Midbrain (tissue), 1 donor: ENCODE results near the gene DNAJB8.

Experiments used
- DNase-seq: peaks from one replicate; lab custom pipeline; 2025; lab: John Stamatoyannopoulos, UW

The DNAJB8 gene

DNA sequence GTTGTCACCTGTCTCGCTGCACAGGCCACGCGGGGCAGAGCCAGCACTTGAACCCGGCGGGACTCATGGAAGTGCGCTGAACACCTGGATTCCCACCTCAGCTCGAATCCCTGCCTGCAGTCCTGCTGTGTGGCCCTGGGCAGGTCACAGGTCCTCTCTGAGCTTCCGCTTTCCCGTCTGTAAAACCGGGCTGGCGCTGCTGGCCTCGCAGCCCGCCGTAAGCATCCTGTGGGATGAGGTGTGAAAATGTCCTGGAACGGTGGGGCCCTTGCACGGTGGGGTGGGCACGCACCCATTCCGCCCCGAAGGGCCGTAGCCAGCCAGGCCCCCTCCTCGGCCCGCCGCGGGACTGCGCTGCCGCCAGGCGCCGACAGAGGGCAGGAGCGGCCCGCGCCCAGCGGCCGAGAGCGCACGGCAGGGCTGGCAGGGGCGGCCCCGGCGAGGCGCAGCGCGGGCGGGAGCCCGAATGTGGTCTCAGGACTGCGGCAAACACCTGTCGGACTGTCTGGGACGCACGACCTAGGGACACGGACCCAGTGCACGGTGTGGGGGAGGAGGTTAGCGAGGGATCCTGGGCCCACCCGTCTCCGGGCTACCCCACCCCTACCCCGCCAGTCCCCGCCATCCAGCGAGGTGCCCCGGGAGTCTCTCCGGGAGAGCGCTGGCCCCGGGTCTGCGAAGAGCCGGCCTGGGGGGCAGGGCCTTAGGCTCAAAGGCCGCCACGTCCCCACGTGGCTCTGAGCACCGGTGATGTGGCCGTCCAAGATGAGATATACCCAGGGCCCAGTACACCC, 40.4 kb downstream of the DNAJB8 start:
- DNase-seq, result peak; percentile 30

DNA sequence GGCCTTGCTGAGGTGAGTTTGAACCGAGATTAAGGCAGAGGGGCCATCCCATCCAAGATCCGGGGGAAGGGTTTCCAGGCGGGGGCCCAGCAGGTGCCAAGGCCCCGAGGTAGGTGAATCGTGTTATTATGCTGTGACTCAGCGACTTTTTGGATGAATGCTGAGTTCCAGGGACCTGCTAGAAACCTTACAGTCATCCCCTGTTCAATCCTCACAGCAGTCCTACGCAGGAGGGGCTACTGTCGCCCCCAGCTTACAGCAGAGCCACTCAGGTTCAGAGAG, 40.9 kb downstream of the DNAJB8 start:
- no peak for DNase-seq

DNA sequence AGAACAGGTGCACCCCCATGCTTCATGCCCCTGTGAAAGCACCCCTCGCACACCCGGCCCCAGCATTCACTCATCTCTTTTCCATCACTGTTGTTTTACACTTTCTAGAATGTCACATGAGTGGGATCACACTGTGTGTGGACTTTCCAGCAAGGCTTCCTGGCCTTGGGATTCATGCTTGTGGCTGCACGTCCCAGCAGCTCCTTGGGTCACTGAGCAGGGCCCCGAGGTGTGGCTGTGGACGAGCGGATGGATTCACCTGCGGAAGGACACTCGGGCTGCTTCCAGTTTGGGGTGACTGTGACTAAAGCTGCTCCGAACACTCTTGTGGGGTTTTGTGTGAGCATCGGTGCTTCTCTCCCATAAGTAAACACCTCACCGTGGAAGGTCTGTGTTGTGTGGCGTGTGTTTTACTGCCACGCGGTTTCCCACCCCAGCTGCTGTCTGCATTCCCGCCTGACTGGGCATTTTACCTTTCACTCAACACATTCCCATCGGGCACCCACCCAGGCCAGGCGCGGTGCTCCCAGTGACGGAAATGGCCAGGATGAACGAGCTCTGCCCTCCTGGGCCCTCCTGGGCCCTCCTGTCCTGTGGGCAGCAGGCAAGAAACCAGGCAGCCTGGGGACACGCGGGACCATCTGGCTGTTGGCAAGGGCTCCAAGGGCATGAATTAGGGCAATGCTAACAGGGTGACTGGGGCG, 41.4 kb downstream of the DNAJB8 start:
- no peak for DNase-seq

DNA sequence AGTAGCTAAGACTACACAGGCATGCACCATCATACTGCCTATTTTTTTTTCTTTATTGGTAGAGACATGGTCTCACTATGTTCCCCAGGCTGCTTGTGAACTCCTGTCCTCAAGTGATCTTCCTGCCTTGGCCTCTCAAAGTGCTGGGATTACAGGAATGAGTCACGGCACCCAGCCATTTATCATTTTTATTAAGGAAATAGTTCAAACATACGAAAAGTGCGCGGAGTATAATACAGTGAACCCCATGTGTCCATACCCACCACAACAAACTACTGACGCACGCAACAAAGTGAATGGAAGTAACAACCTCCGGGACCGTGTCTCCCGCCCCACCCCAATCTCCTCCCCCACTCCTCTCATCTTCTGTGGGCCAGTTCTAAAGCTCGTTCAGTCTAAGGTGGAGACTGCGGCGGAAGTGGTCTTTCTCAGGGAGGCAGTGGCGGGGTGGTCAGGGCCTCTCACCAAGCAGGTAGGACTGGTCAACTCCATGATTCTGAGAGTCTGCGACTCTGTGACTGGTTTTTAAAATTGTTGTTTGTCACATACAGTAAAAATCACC, 42.1 kb downstream of the DNAJB8 start:
- DNase-seq, result no peak

DNA sequence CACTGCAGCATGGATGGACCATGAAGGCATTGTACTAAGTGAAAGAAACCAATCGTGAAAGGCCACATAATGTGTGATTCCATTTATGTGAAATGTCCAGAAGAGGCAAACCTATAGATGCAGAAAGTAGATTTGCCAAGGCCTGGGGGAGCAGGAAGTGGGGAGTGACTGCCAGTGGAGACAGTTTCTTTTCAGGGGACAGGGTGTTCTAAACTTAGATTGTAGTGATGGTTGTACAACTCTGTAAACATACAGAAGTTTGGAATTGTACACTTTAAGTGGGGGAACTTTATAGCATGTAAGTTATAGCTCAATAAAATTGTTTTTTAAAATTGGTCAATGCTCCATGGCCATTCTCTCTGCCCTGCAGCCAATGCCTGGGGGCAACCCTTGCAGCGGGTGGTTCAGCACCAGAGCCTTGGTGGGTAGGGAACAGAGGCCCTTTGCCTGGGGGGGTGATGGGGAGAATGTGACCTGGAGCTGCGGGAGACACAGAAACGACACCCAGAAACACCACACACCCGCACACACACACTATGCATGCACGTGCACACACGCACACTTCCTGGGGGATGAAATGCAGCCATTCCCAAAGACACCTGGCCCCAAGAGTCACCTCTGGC, 43.1 kb downstream of the DNAJB8 start:
- DNase-seq, result no peak

DNA sequence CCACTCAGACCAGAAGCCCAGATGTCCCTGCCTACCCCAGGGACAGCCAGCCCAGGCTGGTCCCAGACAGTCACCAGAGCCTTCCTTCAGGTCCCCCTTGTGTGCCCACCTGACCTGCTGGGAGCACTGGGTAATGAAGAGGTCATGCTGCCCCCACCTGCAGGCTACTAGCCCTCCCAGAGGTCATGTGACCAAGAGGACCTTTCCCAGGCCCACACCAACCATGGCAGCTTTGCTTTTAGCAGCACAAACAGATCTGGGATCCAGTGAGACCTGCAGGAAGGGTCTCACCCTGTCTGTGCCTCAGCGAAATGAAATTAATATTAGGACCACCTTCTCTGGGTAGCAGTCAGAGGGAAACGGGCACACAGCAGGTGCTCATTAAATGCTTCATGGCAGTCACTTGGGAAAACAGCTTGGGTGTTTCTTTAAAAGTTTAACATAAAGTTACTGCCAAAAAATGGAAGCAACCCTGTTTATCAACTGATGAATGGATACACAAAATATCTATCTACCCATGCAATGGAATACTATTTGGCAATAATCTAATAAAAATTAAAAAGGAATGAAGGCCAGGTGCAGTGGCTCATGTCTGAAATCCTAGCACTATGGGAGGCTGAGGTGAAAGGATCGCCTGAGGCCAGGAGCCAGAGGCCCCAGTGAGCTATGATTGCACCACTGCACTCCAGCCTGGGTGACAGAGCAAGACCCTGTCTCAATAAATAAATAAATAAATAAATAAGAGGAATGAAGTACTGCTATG, 43.7 kb downstream of the DNAJB8 start:
- no peak for DNase-seq

DNA sequence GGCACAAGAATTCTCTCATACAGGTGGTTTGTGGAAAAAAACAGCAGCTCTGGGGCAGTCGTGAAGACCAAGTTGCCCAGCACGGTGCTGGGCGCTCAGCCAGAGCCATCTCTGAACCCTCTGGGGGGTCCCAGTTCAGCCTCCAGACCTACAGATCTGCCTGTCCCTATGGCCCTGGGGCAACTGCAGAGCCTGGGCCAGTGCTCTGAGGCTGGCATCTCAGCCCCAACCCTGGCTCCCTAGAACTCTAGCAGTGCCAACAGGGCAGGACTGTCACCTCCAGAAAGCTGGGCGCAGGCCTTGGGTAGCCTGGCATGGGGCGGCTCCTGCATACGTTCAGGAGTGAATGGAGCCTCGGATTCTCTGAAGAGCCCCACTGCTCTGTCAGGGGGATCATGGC, 44.7 kb downstream of the DNAJB8 start:
- DNase-seq, result no peak

DNA sequence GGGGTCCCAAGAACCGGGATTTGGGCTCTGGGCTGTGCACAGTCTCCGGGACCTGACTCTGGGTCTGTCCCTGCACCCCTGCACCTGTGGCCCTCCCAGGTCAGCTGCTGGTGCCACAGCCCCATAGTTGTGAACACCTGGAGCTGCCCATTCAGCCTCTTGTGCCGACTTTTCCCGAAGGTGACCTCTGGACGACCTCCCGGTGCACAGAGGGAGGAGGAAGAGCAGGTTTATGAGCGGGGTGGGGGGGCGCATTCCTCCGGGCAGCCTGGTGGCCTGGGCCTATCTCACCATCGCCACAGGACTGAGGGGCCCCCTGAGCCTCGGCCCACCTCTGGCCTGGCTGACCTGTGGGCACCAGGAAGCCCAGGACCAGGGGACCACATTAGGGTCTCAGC, 45.3 kb downstream of the DNAJB8 start:
- no peak for DNase-seq

DNA sequence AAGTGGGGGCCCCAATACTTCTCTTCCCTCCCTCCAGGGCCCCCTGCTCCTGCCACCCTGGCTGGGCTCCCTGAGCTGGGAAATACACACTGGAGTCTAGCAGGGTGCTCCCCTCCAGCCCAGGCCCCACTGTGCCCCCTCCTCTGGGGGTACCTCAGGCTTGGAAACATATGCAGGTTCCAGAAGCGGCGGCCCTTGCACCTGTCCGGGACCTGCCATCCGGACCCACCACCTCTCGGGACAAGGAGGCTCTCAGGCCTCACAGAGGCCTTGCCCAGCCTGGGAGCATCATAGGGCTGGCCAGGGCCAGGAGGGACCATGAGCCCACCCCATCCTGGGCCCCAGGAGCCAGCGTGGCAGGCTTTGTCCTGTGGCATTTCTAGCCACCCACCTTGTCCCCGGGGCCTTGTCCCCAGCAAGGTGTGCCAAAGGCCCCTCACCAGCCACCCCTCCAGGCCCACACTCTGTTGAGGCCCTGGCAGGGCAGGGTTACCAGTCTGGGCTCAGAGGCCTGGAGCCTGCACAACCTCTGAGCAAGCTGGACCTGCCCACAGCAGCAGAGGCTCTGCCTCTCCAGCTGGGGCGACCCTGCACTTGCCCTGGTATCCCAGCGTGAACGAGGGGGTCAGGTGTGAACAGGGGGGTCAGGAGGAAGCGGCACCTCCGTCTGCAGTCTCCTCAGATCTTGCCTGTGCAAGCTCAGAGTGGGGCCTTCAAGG, 45.8 kb downstream of the DNAJB8 start:
- no peak for DNase-seq

DNA sequence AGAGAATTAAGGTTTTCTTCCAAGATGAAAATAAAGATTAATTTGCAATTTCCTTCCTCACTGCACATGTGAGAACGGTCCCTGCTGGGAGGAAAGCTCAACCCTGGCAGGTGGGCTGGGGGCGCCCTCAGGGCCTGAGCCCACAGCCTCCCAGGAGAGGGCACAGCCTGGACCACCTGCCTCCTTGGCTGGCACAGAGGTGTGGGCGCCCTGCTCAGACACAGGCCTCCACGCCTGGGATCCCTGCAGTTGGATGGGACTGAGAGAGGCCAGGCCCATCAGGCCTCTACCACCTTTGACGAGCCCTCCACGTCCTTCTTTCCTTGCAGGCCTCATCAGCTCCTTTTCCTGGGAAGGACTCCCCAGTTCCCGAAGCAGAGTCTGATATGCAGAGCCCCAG, 46.4 kb downstream of the DNAJB8 start:
- no peak for DNase-seq

DNA sequence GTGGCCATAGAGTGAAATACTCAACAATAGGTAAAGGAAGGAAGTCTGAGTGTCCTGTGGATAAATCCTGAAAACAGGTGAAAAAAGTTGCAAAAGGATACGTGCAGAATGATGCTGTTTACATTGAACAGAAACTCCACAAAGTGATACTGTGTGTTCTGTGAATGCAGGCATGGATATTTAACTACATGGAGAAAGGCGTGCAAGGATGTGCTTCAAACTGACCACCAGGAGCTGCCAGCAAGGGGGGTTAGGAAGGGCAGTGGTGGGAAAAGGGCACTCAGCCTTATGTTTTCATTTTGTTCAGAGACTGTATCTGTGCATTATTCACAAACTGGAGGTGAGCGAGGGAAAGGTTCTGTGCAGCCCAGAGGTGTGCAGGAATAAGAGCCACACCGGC, 47.4 kb downstream of the DNAJB8 start:
- no peak for DNase-seq

DNA sequence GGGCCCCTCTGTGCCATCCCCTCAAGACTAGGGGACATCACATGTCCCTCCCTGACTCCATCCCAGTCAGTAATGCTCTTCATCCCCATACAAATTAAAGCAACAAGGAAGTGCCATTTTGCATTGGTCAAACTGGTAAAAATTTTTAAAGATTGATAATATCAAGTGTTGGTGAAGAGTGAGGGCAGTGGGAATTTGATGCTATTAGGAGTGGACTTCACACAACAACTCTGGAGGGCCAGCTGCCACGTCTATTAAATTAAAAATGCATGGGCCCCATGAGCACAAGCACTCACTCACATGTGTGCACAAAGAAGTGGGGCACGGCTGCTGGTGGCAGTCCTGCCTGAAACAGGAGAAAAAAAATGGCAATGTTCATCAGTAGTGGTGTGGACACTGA, 47.8 kb downstream of the DNAJB8 start:
- DNase-seq, result no peak

DNA sequence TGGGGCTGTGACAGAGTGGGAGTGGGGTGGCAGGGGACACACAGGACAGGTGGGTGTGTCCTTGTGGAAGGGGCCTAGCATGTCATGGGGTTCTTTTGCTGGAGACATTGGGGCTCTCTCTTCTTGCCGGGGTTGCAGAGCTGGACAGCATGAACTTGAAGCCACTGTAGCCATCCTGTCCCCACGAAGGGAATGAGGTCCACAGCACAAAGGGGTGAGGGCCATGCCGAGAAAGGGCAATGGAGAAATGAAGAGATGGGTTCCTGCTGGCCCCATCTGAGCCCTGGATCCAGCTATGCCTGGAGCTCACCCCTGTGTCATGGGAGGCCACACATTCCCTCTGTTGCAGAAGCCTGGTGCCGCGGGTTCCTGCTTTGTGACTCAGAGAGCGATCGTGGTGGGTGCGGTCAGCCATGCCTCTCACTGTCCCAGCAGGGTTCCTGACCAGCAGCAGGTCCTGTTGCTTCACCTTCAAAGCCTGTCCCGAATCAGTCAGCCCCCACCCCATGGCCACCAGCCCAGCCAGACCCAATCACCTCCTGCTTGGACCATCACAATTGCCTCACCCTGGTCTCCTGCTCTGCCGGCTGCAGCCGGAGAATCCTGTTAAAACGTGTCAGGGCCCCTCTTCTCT, 50.0 kb downstream of the DNAJB8 start:
- DNase-seq, result no peak

DNA sequence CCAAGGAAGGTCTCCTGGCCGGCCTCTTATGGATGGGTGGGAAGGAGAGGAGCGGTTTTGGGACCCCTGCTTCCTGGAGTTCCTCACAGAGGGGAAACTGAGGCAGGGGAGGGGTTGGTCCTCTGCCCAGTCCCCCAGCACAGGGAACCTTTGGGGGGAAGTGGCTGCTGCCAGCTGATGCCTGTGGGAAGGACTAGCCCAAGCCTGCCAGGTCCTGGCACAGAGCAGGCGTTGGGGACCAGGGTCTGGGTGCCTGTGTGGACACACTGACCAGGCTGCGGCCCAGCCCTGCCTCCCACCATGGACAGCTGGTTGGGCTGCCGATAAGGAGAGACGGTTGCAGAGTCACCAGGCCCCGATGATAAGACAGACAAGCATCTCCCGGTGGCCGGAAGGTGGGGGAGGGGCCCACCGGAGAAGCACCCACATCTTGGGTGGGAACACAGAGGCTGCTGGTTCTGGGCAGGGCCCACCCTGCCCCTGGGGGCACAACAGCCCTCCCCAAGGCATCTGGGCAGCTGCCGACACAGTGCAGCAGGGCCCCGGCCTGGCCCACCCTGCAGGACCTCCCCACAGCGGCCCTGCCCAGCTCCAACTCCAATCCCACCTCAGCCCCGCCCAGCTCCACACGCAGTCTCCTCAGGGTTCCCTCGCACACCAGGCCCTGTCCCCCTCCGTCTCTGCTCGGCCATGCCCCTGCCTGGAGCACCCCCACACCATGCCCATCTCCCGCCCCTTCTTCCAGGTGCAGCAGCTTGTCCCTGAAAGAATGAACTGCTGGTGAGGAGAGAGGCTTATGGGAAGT, 50.7 kb downstream of the DNAJB8 start:
- no peak for DNase-seq

DNA sequence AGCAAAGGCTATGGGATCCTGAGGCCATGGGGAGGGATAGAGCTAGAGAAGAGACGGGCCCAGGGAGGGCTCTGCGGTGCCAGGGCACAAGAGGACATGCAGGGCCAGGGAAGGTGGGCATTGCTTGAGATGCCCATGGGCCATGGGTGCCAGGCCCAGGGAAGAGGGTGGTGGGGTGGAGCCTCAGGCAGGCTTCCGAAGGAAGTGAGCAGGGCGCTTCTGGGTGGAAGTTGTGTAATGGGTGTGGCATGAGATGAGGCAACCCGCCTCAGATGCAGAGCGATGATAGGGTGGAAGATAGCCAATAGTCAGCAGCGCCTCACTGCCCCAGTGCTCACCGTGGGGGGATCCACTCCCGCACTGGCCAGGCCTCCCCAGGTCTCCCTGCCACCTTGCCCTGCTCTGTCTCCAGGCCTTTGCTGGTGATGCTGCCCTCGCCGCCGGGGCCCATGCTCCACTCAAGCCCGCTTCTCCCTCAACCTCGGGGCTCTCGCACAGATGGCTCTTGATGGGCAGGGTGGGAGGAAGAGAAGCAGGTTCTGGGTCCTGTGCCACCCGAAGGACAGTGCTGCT, 51.4 kb downstream of the DNAJB8 start:
- DNase-seq, result no peak

DNA sequence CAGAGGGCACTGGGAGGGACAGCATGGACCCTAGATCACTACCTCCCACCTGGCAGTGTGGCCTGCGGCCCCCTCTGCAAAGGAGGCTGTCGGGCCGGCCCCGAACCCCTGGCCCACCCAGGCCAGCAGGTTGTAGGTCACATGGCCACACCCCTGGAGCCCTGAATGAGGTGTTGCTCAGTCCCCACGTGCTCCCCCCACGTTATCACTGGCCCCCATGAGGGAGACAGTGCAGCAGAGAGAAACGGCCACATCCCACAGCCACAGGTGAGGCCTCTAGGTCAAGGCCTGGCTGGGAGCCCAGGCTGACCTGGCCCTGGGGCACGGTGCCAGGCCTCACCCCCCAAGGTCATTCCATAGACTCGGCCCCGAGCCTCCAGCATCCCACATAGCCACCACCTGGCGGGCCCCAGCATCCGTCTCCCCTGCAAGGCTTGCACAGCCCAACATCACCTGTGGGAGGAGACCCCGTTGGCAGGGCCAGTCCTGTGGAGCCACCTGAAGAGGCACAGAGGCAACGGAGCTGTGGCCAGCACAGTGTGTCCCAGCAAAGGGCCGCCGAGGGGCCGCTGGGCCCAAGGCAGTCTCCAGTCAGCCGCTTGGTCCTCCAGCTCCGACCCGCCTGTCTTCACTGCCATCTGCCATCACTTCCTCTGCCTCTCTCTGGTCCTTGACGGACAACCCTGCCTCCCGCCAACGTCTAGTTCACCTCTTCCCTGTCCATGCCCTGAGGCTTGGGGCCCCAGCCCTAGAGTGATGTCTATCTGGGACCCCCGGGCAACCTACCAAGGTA, 53.1 kb downstream of the DNAJB8 start:
- no peak for DNase-seq

DNA sequence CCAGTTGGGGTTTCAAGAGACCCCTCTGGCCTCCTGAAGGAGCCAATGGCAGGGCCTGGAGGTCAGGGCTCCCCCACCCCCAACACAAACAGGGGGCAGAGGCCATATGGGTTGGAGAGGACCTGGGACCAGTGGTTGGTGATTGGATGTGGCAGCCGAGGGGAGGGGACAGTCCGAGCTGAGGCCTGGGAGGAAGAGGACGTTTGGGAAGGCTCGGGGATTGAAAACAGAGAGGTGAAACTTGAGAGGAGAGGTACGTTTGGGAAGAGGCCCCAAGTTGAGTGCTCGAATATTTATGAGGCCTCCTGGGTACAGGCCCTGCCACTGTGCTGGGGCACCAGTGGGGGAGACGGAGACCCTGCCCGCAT, 53.7 kb downstream of the DNAJB8 start:
- no peak for DNase-seq
